Ovary (tissue), 3 donors: ENCODE data around the gene PNPLA2.

Experiments
- EP300 ChIP-seq: sonication (generic); formaldehyde crosslinking; IDR thresholded peaks from one replicate; pipeline ENCODE4 v1.6.1; 2017; ENCODE audit warnings: antibody characterized with exemption
- POLR2A ChIP-seq: fragments of 450-650 bp; IDR thresholded peaks from one replicate; pipeline ENCODE4 v1.6.1; 2017; ENCODE audit warnings: antibody characterized with exemption, mild to moderate bottlenecking, moderate library complexity
- TF ChIP-seq, protein P1 (sequence below), 3 donors: fragments of 450-650 bp in 2 of 3; fragments of 200-600 bp in 1 of 3; IDR thresholded peaks; one replicate each; pipeline versions ENCODE4 v1.5.1 to v1.8.0; 2016 to 2022; ENCODE audit warnings: antibody characterized with exemption in 3 of 3, mild to moderate bottlenecking in 1 of 3
- donor health status: DM: no; HTN: no; CAD: no.

DNA sequence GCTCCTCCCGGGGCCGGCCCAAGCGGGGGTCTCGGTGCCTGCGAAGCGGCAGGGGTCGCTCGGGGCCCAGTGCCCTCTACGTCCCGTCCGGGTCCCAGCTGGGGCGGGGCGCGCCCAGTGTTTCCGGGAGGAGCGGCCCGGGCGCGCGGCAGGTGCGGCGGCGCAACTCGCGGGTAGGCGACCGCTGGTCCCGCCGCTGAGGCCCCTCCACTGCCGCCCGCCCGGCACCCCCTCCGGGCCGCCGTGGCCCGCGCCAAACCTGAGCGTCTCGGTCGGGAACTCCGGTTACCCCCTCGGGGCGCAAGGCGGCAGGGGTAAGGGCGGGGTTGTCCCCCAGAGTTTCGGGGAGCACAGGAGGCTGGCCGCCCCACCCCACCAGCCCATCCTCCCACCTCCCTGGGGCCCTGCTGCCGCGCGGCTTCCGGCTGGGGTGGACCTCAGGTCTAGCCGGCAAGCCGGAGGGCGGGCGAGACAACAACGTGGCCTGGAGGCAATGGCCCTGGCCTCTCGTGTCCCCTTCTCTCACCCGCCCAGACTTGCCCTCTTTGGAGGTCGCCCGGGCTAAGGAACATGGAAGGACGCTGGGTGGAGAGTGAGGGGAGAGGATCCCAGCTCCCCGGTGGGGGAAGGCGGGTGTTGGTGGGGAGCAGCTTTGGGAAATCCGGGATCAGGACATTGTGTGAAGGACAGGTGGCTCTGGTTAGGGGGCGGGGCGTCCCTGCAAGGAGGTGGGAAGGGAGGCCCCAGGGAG, 8.6 kb downstream of the PNPLA2 start:
- TF ChIP-seq, protein P1, sequence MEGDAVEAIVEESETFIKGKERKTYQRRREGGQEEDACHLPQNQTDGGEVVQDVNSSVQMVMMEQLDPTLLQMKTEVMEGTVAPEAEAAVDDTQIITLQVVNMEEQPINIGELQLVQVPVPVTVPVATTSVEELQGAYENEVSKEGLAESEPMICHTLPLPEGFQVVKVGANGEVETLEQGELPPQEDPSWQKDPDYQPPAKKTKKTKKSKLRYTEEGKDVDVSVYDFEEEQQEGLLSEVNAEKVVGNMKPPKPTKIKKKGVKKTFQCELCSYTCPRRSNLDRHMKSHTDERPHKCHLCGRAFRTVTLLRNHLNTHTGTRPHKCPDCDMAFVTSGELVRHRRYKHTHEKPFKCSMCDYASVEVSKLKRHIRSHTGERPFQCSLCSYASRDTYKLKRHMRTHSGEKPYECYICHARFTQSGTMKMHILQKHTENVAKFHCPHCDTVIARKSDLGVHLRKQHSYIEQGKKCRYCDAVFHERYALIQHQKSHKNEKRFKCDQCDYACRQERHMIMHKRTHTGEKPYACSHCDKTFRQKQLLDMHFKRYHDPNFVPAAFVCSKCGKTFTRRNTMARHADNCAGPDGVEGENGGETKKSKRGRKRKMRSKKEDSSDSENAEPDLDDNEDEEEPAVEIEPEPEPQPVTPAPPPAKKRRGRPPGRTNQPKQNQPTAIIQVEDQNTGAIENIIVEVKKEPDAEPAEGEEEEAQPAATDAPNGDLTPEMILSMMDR (IDR thresholded peaks at IDR 0.05) = no peak
- TF ChIP-seq EP300 (no peak), POLR2A (no peak)
